IMR-90 (cell line): ENCODE results near the gene SF3B2. TPM values are rescaled to one million over a fixed set of nuclear protein-coding genes. Genes with fewer than 3 reads are reported as not detected.

Source experiments
- ATAC-seq: fragments of 200-7000 bp; cut with Tn5 transposase; 2 replicates; pipeline ENCODE4 v1.9.1; 2020; ENCODE audit warnings: low read depth, mild to moderate bottlenecking, moderate library complexity
- BruUV-seq: library from RNA; stranded (reverse); fragments of 400-500 nt; replicated peaks from 2 replicates; lab custom pipeline; 2021; lab: Mats Ljungman, UMichigan
- CTCF ChIA-PET: fragments of 300-600 bp; formaldehyde crosslinking; extraction: SDS; loops from one replicate; lab custom pipeline; 2021; ENCODE audit warnings: antibody characterized with exemption; lab: Yijun Ruan, JAX
- POLR2A ChIA-PET: fragments of 300-600 bp; sonication (Branson Sonifier 250); formaldehyde crosslinking; loops from one replicate; lab custom pipeline; 2022; ENCODE audit warnings: antibody characterized with exemption; ENCODE audit not compliant: unreplicated experiment; lab: Charles Lee
- DNase-seq: peaks from one replicate; pipeline ENCODE4 v3.0.0; 2013
- H2AFZ ChIP-seq: replicated peaks from 2 replicates; pipeline ENCODE3; 2013; ENCODE audit warnings: low read length, mild to moderate bottlenecking; ENCODE audit not compliant: poor library complexity
- H2AK5ac ChIP-seq: 2 replicates; pipeline ENCODE4 v1.6.1; 2013; ENCODE audit warnings: low read depth, low read length, inconsistent platforms
- H2AK9ac ChIP-seq: replicated peaks from 2 replicates; pipeline ENCODE3; 2013; ENCODE audit warnings: mild to moderate bottlenecking, low read depth, low read length, moderate library complexity; ENCODE audit not compliant: poor library complexity
- H2BK120ac ChIP-seq: 2 replicates; pipeline ENCODE4 v1.6.1; 2013; ENCODE audit warnings: low read depth, low read length, inconsistent platforms
- H2BK15ac ChIP-seq: 3 replicates; pipeline ENCODE4 v1.6.1; 2013; ENCODE audit warnings: low read depth, low read length, inconsistent platforms
- H2BK20ac ChIP-seq: 2 replicates; pipeline ENCODE4 v1.6.1; 2013; ENCODE audit warnings: low read depth, mild to moderate bottlenecking, inconsistent platforms, low read length, moderate library complexity
- H2BK5ac ChIP-seq: 2 replicates; pipeline ENCODE4 v1.6.1; 2013; ENCODE audit warnings: mild to moderate bottlenecking, low read depth, low read length, inconsistent platforms; ENCODE audit not compliant: poor library complexity, severe bottlenecking
- H3K14ac ChIP-seq: replicated peaks from 2 replicates; pipeline ENCODE4 v1.6.1; 2013; ENCODE audit warnings: low read depth, low read length, inconsistent platforms
- H3K18ac ChIP-seq: 2 replicates; pipeline ENCODE4 v1.6.1; 2013; ENCODE audit warnings: low read depth, low read length, control low read depth
- H3K23ac ChIP-seq: 2 replicates; pipeline ENCODE4 v1.6.1; 2013; ENCODE audit warnings: low read depth, low read length, inconsistent platforms
- H3K27ac ChIP-seq: 2 replicates; pipeline ENCODE4 v1.5.1; 2013; ENCODE audit warnings: mild to moderate bottlenecking, control low read depth, low read length; ENCODE audit not compliant: insufficient read depth
- H3K27me3 ChIP-seq: 2 replicates; pipeline ENCODE4 v1.6.1; 2013; ENCODE audit warnings: low read length; ENCODE audit not compliant: control insufficient read depth, insufficient read depth
- H3K36me3 ChIP-seq: 2 replicates; pipeline ENCODE4 v1.6.1; 2013; ENCODE audit warnings: low read length, mixed read lengths; ENCODE audit not compliant: control insufficient read depth, insufficient read depth
- H3K4ac ChIP-seq: 2 replicates; pipeline ENCODE4 v1.6.1; 2013; ENCODE audit warnings: low read depth, low read length, inconsistent platforms
- H3K4me1 ChIP-seq: 2 replicates; pipeline ENCODE4 v1.6.1; 2013; ENCODE audit warnings: low read length, mixed read lengths; ENCODE audit not compliant: control insufficient read depth, insufficient read depth
- H3K4me2 ChIP-seq: 2 replicates; pipeline ENCODE4 v1.6.1; 2013; ENCODE audit warnings: low read depth, mild to moderate bottlenecking, control low read depth, low read length, moderate library complexity
- H3K4me3 ChIP-seq: 2 replicates; pipeline ENCODE4 v1.5.1; 2013; ENCODE audit warnings: low read depth, mild to moderate bottlenecking, control low read depth, low read length, moderate library complexity; ENCODE audit not compliant: insufficient read depth
- H3K56ac ChIP-seq: 2 replicates; pipeline ENCODE4 v1.6.1; 2013; ENCODE audit warnings: low read length, inconsistent platforms; ENCODE audit not compliant: insufficient read depth; ENCODE audit errors: extremely low read depth
- H3K79me1 ChIP-seq, 2 experiments: 2 replicates each; pipeline ENCODE4 v1.6.1; 2013; ENCODE audit warnings: low read length in 2 of 2, inconsistent platforms in 1 of 2, low read depth in 1 of 2
- H3K9ac ChIP-seq: 2 replicates; pipeline ENCODE4 v1.6.1; 2013; ENCODE audit warnings: low read depth, low read length, control low read depth
- H3K9me1 ChIP-seq: 2 replicates; pipeline ENCODE4 v1.6.1; 2013; ENCODE audit warnings: low read length, inconsistent platforms; ENCODE audit not compliant: insufficient read depth
- H3K9me3 ChIP-seq: 2 replicates; pipeline ENCODE4 v1.6.1; 2013; ENCODE audit warnings: low read length; ENCODE audit not compliant: control insufficient read depth, insufficient read depth
- H4K20me1 ChIP-seq: 2 replicates; pipeline ENCODE4 v1.6.1; 2013; ENCODE audit warnings: low read length, inconsistent platforms; ENCODE audit not compliant: insufficient read depth
- H4K5ac ChIP-seq: 2 replicates; pipeline ENCODE4 v1.6.1; 2013; ENCODE audit warnings: mild to moderate bottlenecking, low read depth, low read length, control low read depth
- H4K8ac ChIP-seq, 2 experiments: 2 replicates each; pipeline ENCODE4 v1.6.1; 2013; ENCODE audit warnings: low read depth in 2 of 2, low read length in 2 of 2, control low read depth in 1 of 2, inconsistent platforms in 1 of 2
- H4K91ac ChIP-seq: 2 replicates; pipeline ENCODE4 v1.6.1; 2013; ENCODE audit warnings: low read depth, low read length, inconsistent platforms; ENCODE audit not compliant: insufficient read depth
- BHLHE40 ChIP-seq: fragments of 150-350 bp; IDR thresholded peaks from 2 replicates; pipeline ENCODE4 v1.6.1; 2016; ENCODE audit warnings: mild to moderate bottlenecking, low read depth, low read length
- CEBPB ChIP-seq: IDR thresholded peaks from 2 replicates; pipeline ENCODE4 v1.6.1; 2012; ENCODE audit warnings: low read depth, low read length, improper control_type of control experiment
- CHD1 ChIP-seq: IDR thresholded peaks from 2 replicates; pipeline ENCODE4 v1.6.1; 2012; ENCODE audit warnings: low read depth, low read length, improper control_type of control experiment
- CTCF ChIP-seq: conservative IDR thresholded peaks from 2 replicates; pipeline ENCODE4 v1.5.1; 2012; ENCODE audit warnings: mild to moderate bottlenecking, low read depth, low read length, improper control_type of control experiment
- ELK1 ChIP-seq: fragments of 150-350 bp; IDR thresholded peaks from 2 replicates; pipeline ENCODE4 v1.6.1; 2016; ENCODE audit warnings: low read depth, mild to moderate bottlenecking, low read length, moderate library complexity, borderline replicate concordance
- FOS ChIP-seq: fragments of 150-350 bp; IDR thresholded peaks from 2 replicates; pipeline ENCODE4 v1.6.1; 2016; ENCODE audit warnings: low read depth, low read length
- MAFK ChIP-seq: IDR thresholded peaks from 2 replicates; pipeline ENCODE4 v1.6.1; 2012; ENCODE audit warnings: low read depth, low read length, improper control_type of control experiment
- MAZ ChIP-seq: IDR thresholded peaks from 2 replicates; pipeline ENCODE4 v1.6.1; 2012; ENCODE audit warnings: low read depth, mild to moderate bottlenecking, low read length, improper control_type of control experiment, moderate library complexity, borderline replicate concordance
- MXI1 ChIP-seq: IDR thresholded peaks from 2 replicates; pipeline ENCODE4 v1.6.1; 2012; ENCODE audit warnings: low read depth, mild to moderate bottlenecking, low read length, moderate library complexity, borderline replicate concordance
- NFE2L2 ChIP-seq: fragments of 150-350 bp; IDR thresholded peaks from 2 replicates; pipeline ENCODE4 v1.6.1; 2016; ENCODE audit warnings: low read depth, mild to moderate bottlenecking, low read length
- POLR2A ChIP-seq: IDR thresholded peaks from 2 replicates; pipeline ENCODE4 v1.6.1; 2012; ENCODE audit warnings: mild to moderate bottlenecking, low read depth, low read length
- RAD21 ChIP-seq: IDR thresholded peaks from 2 replicates; pipeline ENCODE4 v1.6.1; 2012; ENCODE audit warnings: low read length, improper control_type of control experiment
- RCOR1 ChIP-seq: IDR thresholded peaks from 2 replicates; pipeline ENCODE4 v1.6.1; 2012; ENCODE audit warnings: mild to moderate bottlenecking, low read length, improper control_type of control experiment; ENCODE audit not compliant: insufficient replicate concordance
- RFX5 ChIP-seq: IDR thresholded peaks from 2 replicates; pipeline ENCODE4 v1.8.0; 2012; ENCODE audit warnings: low read depth, mild to moderate bottlenecking, low read length, moderate library complexity
- SMC3 ChIP-seq: fragments of 150-350 bp; IDR thresholded peaks from 2 replicates; pipeline ENCODE4 v1.6.1; 2016; ENCODE audit warnings: low read depth, mild to moderate bottlenecking, antibody characterized with exemption, low read length, moderate library complexity
- USF2 ChIP-seq: fragments of 150-350 bp; IDR thresholded peaks from 2 replicates; pipeline ENCODE4 v1.6.1; 2017; ENCODE audit warnings: mild to moderate bottlenecking, antibody characterized with exemption, low read length, low read depth
- WGBS, 2 experiments: methylation state at CpG; one replicate each; pipeline versions ENCODE4 v1.1.5 to v1.1.7; 2013; ENCODE audit warnings: missing lambda C conversion rate in 2 of 2; ENCODE audit not compliant: insufficient read length in 1 of 2; ENCODE audit errors: extremely low coverage in 2 of 2; 5-methylcytosine and 5-hydroxymethylcytosine counted together
- dilution Hi-C: fragments of 300-500 bp; cut with HindIII; formaldehyde crosslinking; loops from one replicate; pipeline ENCODE4 v1.14.3; 2018; ENCODE audit warnings: low sequenced_read_pairs; ENCODE audit not compliant: unreplicated experiment
- in situ Hi-C: fragments of 300-500 bp; cut with MboI; formaldehyde crosslinking; loops from 3 replicates; pipeline ENCODE4 v1.14.3; 2019; ENCODE audit warnings: low sequenced_read_pairs, inconsistent platforms, mixed read lengths
- intact Hi-C: fragments of 100-400 bp; cut with micrococcal nuclease; formaldehyde crosslinking; loops from 2 replicates; pipeline ENCODE4 v1.10.0; 2022
- polyA plus RNA-seq, 3 experiments: library from polyadenylated mRNA; depleted of rRNA; stranded (reverse); fragments of >200 nt; gene quantifications; 2 replicates each; pipeline ENCODE4 v1.2.3, GENCODE V29; 2012; ENCODE audit warnings: low replicate concordance in 1 of 3
- total RNA-seq: library from RNA; depleted of rRNA; stranded (reverse); fragments of >200 nt; gene quantifications from 2 replicates; pipeline ENCODE4 v1.2.3, GENCODE V29; 2012

The SF3B2 gene
- total and polyA plus RNA-seq, 2 of the 4 experiments (the other 2 are of a cell fraction), result 120 to 122 TPM

DNA sequence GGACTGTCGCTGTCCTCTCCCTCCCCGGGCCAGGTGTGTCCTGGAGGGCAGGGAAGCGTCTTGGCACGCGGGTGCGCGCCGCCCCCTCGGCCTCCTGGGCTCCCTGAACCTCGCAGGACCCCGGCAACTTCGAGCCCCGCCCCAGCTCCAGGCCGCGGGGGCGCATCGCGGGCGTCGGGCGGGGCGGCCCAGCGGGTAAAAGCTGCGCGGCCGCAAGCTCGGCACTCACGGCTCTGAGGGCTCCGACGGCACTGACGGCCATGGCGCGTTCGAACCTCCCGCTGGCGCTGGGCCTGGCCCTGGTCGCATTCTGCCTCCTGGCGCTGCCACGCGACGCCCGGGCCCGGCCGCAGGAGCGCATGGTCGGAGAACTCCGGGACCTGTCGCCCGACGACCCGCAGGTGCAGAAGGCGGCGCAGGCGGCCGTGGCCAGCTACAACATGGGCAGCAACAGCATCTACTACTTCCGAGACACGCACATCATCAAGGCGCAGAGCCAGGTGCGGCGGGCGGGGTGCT lies 40.3 kb upstream of the SF3B2 start, which contains the start of gene CST6:
CST6 (plus strand) TSS at position 224 of the 519 bp plus-strand sequence; CDS start at position 261, 37 bp downstream.
- WGBS, 2 experiments, result 9% methylated on average over 18 of the region's 61 CpGs; no CpG with 5 or more reads in 1 of the 2 experiments
- no peaks in the 10 kb centered on the region for H3K9me3 ChIP-seq
- 0 out of 2 replicates have a peak within 1 kb of the TSS, but pooled peaks have one; percentile 13 for H2BK120ac ChIP-seq
- no peaks in the 10 kb centered on the region for H3K36me3 ChIP-seq
- 0 out of 2 replicates have a peak, but pooled peaks have one; percentile 9 for ATAC-seq
- no peak for DNase-seq
- no peak within 1 kb of the TSS for H4K5ac ChIP-seq
- H3K27ac ChIP-seq, result no peak within 1 kb of the TSS
- H2BK5ac ChIP-seq, result no peak within 1 kb of the TSS
- no peak for TF ChIP-seq MAZ
- TF ChIP-seq BHLHE40, result no peak
- TF ChIP-seq CTCF, result no peak
- no peak for TF ChIP-seq NFE2L2
- TF ChIP-seq MXI1, result no peak
- TF ChIP-seq MAFK, result no peak
- no peak for TF ChIP-seq ELK1
- TF ChIP-seq RCOR1, result no peak
- no peak for TF ChIP-seq POLR2A
- no peak for TF ChIP-seq RAD21
- TF ChIP-seq CHD1, result no peak
- no peak for TF ChIP-seq RFX5
- no peak for TF ChIP-seq CEBPB
- no peak for TF ChIP-seq SMC3
- no peak for TF ChIP-seq USF2
- TF ChIP-seq FOS, result no peak
- H3K4me3 ChIP-seq, result no peak within 1 kb of the TSS
- H2BK20ac ChIP-seq, result no peak within 1 kb of the TSS
- H3K4me1 ChIP-seq, result peaks cover 9% of the 10 kb centered on the region
- CTCF ChIA-PET, result no interaction called here
- H4K91ac ChIP-seq, result no peak within 1 kb of the TSS
- H3K27me3 ChIP-seq, result peaks cover 13% of the 10 kb centered on the region
- intact Hi-C loops (no loop called here), dilution Hi-C loops (no loop called here), in situ Hi-C loops (no loop called here)
- H3K79me1 ChIP-seq, result no peaks in the 10 kb centered on the region
- H3K14ac ChIP-seq, result no peak within 1 kb of the TSS
- no peak within 1 kb of the TSS for H3K56ac ChIP-seq
- no peak within 1 kb of the TSS for H3K4me2 ChIP-seq
- peaks cover 19% of the 10 kb centered on the region for H3K9me1 ChIP-seq
- H4K8ac ChIP-seq, result no peak within 1 kb of the TSS
- H3K18ac ChIP-seq, result no peak within 1 kb of the TSS
- H2AK9ac ChIP-seq, result peak within 1 kb of the TSS; percentile 65
- POLR2A ChIA-PET, result interaction anchor here (0.6 to 1.7 kb wide), 2 partner anchors 9 to 256 kb away, joined by 6 to 12 read pairs; partner anchors contain the start of gene BANF1
- H2AFZ ChIP-seq, result peak within 1 kb of the TSS; percentile 81
- H3K23ac ChIP-seq, result no peak within 1 kb of the TSS
- H4K20me1 ChIP-seq, result no peaks in the 10 kb centered on the region; the same call in 1 of the 2 replicates
- 0 out of 3 replicates have a peak within 1 kb of the TSS, but pooled peaks have one; percentile 27 for H2BK15ac ChIP-seq
- no TSS peak for BruUV-seq
- H3K4ac ChIP-seq, result peak within 1 kb of the TSS; percentile 10
- H2AK5ac ChIP-seq, result peak within 1 kb of the TSS; percentile 24; the same call in 1 of the 2 replicates
- no peak within 1 kb of the TSS for H3K9ac ChIP-seq
